H9 (cell line): ENCODE measurements around the gene LRRTM1. TPM values are rescaled to one million over a fixed set of nuclear protein-coding genes. Genes with fewer than 3 reads are reported as not detected.

Experiments used
- DNase-seq: peaks from one replicate; pipeline ENCODE4 v3.0.0-alpha.2; 2017
- H2AFZ ChIP-seq: one replicate; pipeline ENCODE4 v1.6.1; 2013; ENCODE audit warnings: mild to moderate bottlenecking, low read length, control low read depth, moderate library complexity
- H2AK5ac ChIP-seq: 2 replicates; pipeline ENCODE4 v1.6.1; 2013; ENCODE audit warnings: low read length, control low read depth, mixed read lengths; ENCODE audit not compliant: insufficient read length
- H2BK120ac ChIP-seq: one replicate; pipeline ENCODE4 v1.6.1; 2013; ENCODE audit warnings: low read depth, mild to moderate bottlenecking, low read length, control low read depth, inconsistent platforms; ENCODE audit not compliant: poor library complexity, severe bottlenecking
- H2BK12ac ChIP-seq: 2 replicates; pipeline ENCODE4 v1.6.1; 2013; ENCODE audit warnings: low read length, control low read depth, mixed read lengths, low read depth; ENCODE audit not compliant: insufficient read length
- H2BK15ac ChIP-seq: 2 replicates; pipeline ENCODE4 v1.6.1; 2013; ENCODE audit warnings: low read depth, low read length, control low read depth
- H2BK20ac ChIP-seq: one replicate; pipeline ENCODE4 v1.6.1; 2013; ENCODE audit warnings: low read depth, mild to moderate bottlenecking, low read length, control low read depth, inconsistent platforms; ENCODE audit not compliant: poor library complexity, severe bottlenecking
- H2BK5ac ChIP-seq: 2 replicates; pipeline ENCODE4 v1.6.1; 2013; ENCODE audit warnings: low read length, control low read depth, mixed read lengths; ENCODE audit not compliant: insufficient read length
- H3K14ac ChIP-seq: 2 replicates; pipeline ENCODE4 v1.6.1; 2013; ENCODE audit warnings: low read length, control low read depth; ENCODE audit not compliant: insufficient read depth
- H3K18ac ChIP-seq: 2 replicates; pipeline ENCODE4 v1.6.1; 2013; ENCODE audit warnings: low read depth, mild to moderate bottlenecking, mixed read lengths, low read length, control low read depth; ENCODE audit not compliant: insufficient read length
- H3K23ac ChIP-seq: 2 replicates; pipeline ENCODE4 v1.6.1; 2013; ENCODE audit warnings: low read length, control low read depth, mixed read lengths, low read depth; ENCODE audit not compliant: insufficient read length
- H3K23me2 ChIP-seq: 2 replicates; pipeline ENCODE4 v1.6.1; 2013; ENCODE audit warnings: low read depth, mild to moderate bottlenecking, mixed read lengths, low read length, control low read depth; ENCODE audit not compliant: insufficient read length, poor library complexity, severe bottlenecking
- H3K27ac ChIP-seq: 2 replicates; pipeline ENCODE4 v1.5.1; 2013; ENCODE audit warnings: low read length, control low read depth, mixed read lengths, low read depth; ENCODE audit not compliant: insufficient read length
- H3K27me3 ChIP-seq: 2 replicates; pipeline ENCODE4 v1.6.1; 2013; ENCODE audit warnings: low read length, control low read depth, inconsistent platforms; ENCODE audit not compliant: insufficient read depth
- H3K4ac ChIP-seq: 2 replicates; pipeline ENCODE4 v1.6.1; 2013; ENCODE audit warnings: low read depth, mild to moderate bottlenecking, control low read depth, inconsistent platforms, low read length, moderate library complexity
- H3K4me1 ChIP-seq: 2 replicates; pipeline ENCODE4 v1.6.1; 2013; ENCODE audit warnings: low read length, control low read depth, inconsistent platforms; ENCODE audit not compliant: insufficient read depth
- H3K4me2 ChIP-seq: 2 replicates; pipeline ENCODE4 v1.6.1; 2013; ENCODE audit warnings: low read length, control low read depth, mixed read lengths; ENCODE audit not compliant: insufficient read length, insufficient read depth
- H3K56ac ChIP-seq: 2 replicates; pipeline ENCODE4 v1.6.1; 2013; ENCODE audit warnings: low read depth, mild to moderate bottlenecking, mixed read lengths, low read length, control low read depth; ENCODE audit not compliant: insufficient read length
- H3K79me1 ChIP-seq: 2 replicates; pipeline ENCODE4 v1.6.1; 2013; ENCODE audit warnings: low read depth, mild to moderate bottlenecking, moderate library complexity, low read length, control low read depth, inconsistent platforms; ENCODE audit not compliant: insufficient read depth, poor library complexity, severe bottlenecking
- H3K79me2 ChIP-seq: 2 replicates; pipeline ENCODE4 v1.6.1; 2013; ENCODE audit warnings: low read length, control low read depth, inconsistent platforms; ENCODE audit not compliant: insufficient read depth
- H3K9ac ChIP-seq: 2 replicates; pipeline ENCODE4 v1.6.1; 2013; ENCODE audit warnings: low read length, control low read depth, mixed read lengths; ENCODE audit not compliant: insufficient read length; ENCODE audit errors: extremely low read depth
- H3K9me3 ChIP-seq: one replicate; pipeline ENCODE4 v1.6.1; 2013; ENCODE audit warnings: low read depth, low read length, inconsistent platforms; ENCODE audit not compliant: control insufficient read depth
- H3T11ph ChIP-seq: one replicate; pipeline ENCODE4 v1.6.1; 2013; ENCODE audit warnings: mild to moderate bottlenecking, low read length, control low read depth, inconsistent platforms
- H4K20me1 ChIP-seq: one replicate; pipeline ENCODE4 v1.6.1; 2013; ENCODE audit not compliant: control insufficient read depth, insufficient read length, insufficient read depth
- H4K5ac ChIP-seq: 2 replicates; pipeline ENCODE4 v1.6.1; 2013; ENCODE audit warnings: low read depth, mild to moderate bottlenecking, mixed read lengths, low read length, control low read depth; ENCODE audit not compliant: insufficient read length
- H4K8ac ChIP-seq: replicated peaks from 2 replicates; pipeline ENCODE4 v1.6.1; 2013; ENCODE audit warnings: low read length, control low read depth, mixed read lengths, low read depth; ENCODE audit not compliant: insufficient read length
- H4K91ac ChIP-seq: 2 replicates; pipeline ENCODE4 v1.6.1; 2013; ENCODE audit warnings: low read depth, mild to moderate bottlenecking, moderate library complexity, mixed read lengths, low read length, control low read depth; ENCODE audit not compliant: insufficient read length
- H3K27ac Mint-ChIP-seq, 3 experiments: 2 replicates in 2 of 3; 3 replicates in 1 of 3; pipeline ENCODE4 v1.8.0; 2020 to 2021; ENCODE audit warnings: mixed read lengths in 3 of 3, mild to moderate bottlenecking in 1 of 3, moderate library complexity in 1 of 3
- H3K27me3 Mint-ChIP-seq: 2 replicates; pipeline ENCODE4 v1.8.0; 2021; ENCODE audit warnings: low read depth, mild to moderate bottlenecking, moderate library complexity, mixed read lengths
- H3K36me3 Mint-ChIP-seq, 3 experiments: 2 replicates in 2 of 3; 3 replicates in 1 of 3; pipeline ENCODE4 v1.8.0; 2020 to 2021; ENCODE audit warnings: low read depth in 3 of 3, mixed read lengths in 3 of 3; ENCODE audit not compliant: insufficient read depth in 1 of 3
- H3K4me1 Mint-ChIP-seq, 2 experiments: 2 replicates each; pipeline ENCODE4 v1.8.0; 2020; ENCODE audit warnings: mixed read lengths in 2 of 2
- H3K4me3 Mint-ChIP-seq, 2 experiments: 2 replicates in 1 of 2; 3 replicates in 1 of 2; pipeline ENCODE4 v1.8.0; 2020 to 2021; ENCODE audit warnings: mild to moderate bottlenecking in 2 of 2, mixed read lengths in 2 of 2, moderate library complexity in 1 of 2
- H3K9me3 Mint-ChIP-seq, 2 experiments: 2 replicates in 1 of 2; 3 replicates in 1 of 2; pipeline ENCODE4 v1.8.0; 2020; ENCODE audit warnings: mild to moderate bottlenecking in 2 of 2, mixed read lengths in 2 of 2, moderate library complexity in 1 of 2
- WGBS: extraction: QIAGEN DNeasy Blood & Tissue Kit; methylation state at CpG from one replicate; pipeline ENCODE4 v1.1.7; 2013; ENCODE audit warnings: missing lambda C conversion rate, low lambda C conversion rate, mixed read lengths; ENCODE audit not compliant: insufficient read length; ENCODE audit errors: extremely low coverage; 5-methylcytosine and 5-hydroxymethylcytosine counted together
- total RNA-seq: library from RNA; stranded (reverse); gene quantifications from 2 replicates; pipeline ENCODE4 v1.2.1, GENCODE V29; 2021
- TF ChIP-seq, protein P1 (sequence below): fragments of 200-600 bp; sonication (generic); conservative IDR thresholded peaks from 3 replicates; pipeline ENCODE4 v1.8.0; 2021; ENCODE audit warnings: antibody characterized with exemption, mild to moderate bottlenecking

LRRTM1 gene
- total RNA-seq, 1 experiment from 2014 or later = 1.2 TPM

DNA sequence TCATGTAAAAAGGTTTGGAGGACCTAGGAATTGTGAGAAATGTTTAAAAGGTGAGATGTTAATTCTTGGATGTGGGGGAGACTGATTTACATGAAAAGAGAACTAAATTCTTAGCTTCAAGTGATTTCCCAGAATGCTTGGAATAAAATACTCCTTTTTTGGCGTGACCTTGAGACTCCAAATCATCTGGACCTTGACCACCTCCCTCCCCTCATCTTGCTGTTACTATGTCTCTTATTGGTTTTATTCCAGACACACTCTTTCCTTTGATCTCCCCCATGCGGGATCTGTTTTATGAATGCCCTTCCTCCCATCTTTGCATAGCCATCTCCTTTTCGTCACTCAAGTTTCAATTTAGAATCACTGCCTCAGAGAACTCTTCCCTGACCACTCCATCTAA is 20.0 kb upstream of the LRRTM1 start:
- Histone ChIP-seq H3K4me1 (peaks cover 7% of the 10 kb centered on the region; the same call in 1 of the 2 replicates), H4K5ac (no peak overlapping the region), H2AK5ac (no peak overlapping the region), H3K79me1 (no peaks in the 10 kb centered on the region), H4K8ac (no peak overlapping the region), H3K27ac (no peak overlapping the region), H3K4me2 (no peak overlapping the region), H3K27me3 (no peaks in the 10 kb centered on the region; the same call in 1 of the 2 replicates), H3K4ac (no peak overlapping the region), H4K20me1 (no peaks in the 10 kb centered on the region), H2BK120ac (no peak overlapping the region), H2BK12ac (no peak overlapping the region), H3K56ac (no peak overlapping the region), H2BK5ac (no peak overlapping the region), H2BK20ac (no peak overlapping the region), H2BK15ac (no peak overlapping the region), H3K18ac (no peak overlapping the region), H3K14ac (no peak overlapping the region), H4K91ac (no peak overlapping the region), H3K23ac (no peak overlapping the region), H2AFZ (no peak overlapping the region), H3K79me2 (no peaks in the 10 kb centered on the region), H3K23me2 (no peaks in the 10 kb centered on the region), H3K9me3 (no peaks in the 10 kb centered on the region), H3K9ac (no peak overlapping the region), H3T11ph (no peak overlapping the region)
- no peaks in the 10 kb centered on the region for H3K36me3 Mint-ChIP-seq
- peaks cover 23 to 41% of the 10 kb centered on the region in 2 experiments for H3K4me1 Mint-ChIP-seq
- peaks cover 0 to 2% of the 10 kb centered on the region in 2 experiments; a peak in 2 of 5 replicates for H3K9me3 Mint-ChIP-seq
- H3K27me3 Mint-ChIP-seq = peaks cover 9% of the 10 kb centered on the region
- no CpG with 5 or more reads among the region's 3 CpGs for WGBS
- H3K27ac Mint-ChIP-seq = no peak overlapping the region
- TF ChIP-seq, protein P1, sequence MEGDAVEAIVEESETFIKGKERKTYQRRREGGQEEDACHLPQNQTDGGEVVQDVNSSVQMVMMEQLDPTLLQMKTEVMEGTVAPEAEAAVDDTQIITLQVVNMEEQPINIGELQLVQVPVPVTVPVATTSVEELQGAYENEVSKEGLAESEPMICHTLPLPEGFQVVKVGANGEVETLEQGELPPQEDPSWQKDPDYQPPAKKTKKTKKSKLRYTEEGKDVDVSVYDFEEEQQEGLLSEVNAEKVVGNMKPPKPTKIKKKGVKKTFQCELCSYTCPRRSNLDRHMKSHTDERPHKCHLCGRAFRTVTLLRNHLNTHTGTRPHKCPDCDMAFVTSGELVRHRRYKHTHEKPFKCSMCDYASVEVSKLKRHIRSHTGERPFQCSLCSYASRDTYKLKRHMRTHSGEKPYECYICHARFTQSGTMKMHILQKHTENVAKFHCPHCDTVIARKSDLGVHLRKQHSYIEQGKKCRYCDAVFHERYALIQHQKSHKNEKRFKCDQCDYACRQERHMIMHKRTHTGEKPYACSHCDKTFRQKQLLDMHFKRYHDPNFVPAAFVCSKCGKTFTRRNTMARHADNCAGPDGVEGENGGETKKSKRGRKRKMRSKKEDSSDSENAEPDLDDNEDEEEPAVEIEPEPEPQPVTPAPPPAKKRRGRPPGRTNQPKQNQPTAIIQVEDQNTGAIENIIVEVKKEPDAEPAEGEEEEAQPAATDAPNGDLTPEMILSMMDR = no peak
- no peak overlapping the region for H3K4me3 Mint-ChIP-seq
- DNase-seq = no peak
